HUDEP-2 (cell line): ENCODE measurements around the gene LIME1.

Source experiments
- DNase-seq, 76 experiments: peaks; one replicate each; lab custom pipeline; 2025; ENCODE audit not compliant: unreplicated experiment in 76 of 76; lab: John Stamatoyannopoulos, UW

The LIME1 gene, protein sequence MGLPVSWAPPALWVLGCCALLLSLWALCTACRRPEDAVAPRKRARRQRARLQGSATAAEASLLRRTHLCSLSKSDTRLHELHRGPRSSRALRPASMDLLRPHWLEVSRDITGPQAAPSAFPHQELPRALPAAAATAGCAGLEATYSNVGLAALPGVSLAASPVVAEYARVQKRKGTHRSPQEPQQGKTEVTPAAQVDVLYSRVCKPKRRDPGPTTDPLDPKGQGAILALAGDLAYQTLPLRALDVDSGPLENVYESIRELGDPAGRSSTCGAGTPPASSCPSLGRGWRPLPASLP

DNA sequence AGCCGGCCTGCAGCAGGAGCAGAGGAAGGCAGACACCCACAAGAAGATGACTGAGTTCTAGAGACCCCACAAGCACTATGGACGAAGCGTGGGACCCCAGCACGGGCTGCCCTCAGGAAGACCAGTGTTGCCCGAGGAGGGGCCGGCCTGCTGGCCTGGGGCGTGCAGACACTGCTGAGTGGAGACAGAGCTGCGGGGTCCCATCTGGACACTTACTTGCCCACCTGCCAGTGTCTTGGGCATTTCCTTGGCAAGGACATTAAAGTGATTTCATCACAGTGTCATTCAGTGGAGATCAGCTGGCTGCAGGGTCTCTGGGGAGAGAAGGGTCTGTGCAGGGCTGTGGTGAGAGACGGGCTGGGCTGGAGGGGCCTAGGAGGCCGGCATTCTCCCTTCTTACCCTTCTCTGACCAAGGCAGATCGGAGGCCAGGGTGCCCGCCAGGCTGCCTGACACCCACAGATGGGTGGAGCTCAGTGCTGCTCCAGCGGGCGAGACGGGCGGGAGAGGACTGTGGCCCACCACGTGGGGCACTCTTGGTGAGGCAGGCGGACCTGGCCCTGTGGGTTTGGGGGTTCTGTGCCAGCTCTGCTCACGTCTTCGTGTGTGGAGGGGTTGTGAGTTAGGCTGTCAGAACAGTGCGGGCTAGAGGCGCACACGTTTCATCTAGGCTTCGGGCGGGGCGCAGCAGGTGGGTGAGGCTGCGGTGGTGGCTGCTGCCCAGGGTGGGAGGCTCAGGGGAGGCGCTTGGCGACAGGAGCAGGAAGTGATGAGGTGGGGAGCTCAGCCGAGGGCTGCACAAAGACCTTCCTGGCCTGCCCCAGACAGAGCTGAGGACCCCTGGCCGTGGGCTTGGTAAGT, at the start of gene LIME1:
TSS of gene LIME1 (plus strand) at position 806 of the 860 bp plus-strand sequence. CDS start 886 bp downstream, outside the sequence.
- DNase-seq = peak in 68 of 76 experiments; percentile 10 to 86 (median 63)

DNA sequence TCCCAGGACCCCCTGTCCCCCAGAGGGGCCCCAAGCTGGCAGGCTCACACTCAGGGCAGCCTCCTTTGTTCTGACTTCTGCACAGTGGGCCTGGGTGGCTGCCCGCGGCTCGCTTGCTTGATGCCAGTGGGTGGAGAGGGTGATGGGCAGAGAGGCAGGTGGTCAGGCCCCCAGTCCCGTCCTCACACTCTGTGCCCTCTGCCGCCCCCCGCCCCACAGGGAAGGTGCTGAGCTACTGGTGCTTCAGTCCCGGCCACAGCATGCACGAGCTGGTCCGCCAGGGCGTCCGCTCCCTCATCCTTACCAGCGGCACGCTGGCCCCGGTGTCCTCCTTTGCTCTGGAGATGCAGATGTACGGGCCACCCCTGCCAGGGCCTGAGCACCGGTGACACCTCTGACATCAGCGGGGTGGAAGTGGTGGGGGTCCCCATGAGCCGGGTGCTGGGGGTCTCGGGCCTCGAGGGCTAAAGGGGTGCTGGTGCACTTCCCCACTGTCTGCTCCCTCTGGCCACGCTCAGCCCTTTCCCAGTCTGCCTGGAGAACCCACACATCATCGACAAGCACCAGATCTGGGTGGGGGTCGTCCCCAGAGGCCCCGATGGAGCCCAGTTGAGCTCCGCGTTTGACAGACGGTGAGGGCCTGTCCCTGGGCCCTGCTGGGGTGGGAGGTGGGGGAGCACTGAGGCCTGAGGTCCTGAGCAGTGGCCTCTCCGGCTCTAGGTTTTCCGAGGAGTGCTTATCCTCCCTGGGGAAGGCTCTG, 48.9 kb upstream of the LIME1 start:
- no peak for DNase-seq

DNA sequence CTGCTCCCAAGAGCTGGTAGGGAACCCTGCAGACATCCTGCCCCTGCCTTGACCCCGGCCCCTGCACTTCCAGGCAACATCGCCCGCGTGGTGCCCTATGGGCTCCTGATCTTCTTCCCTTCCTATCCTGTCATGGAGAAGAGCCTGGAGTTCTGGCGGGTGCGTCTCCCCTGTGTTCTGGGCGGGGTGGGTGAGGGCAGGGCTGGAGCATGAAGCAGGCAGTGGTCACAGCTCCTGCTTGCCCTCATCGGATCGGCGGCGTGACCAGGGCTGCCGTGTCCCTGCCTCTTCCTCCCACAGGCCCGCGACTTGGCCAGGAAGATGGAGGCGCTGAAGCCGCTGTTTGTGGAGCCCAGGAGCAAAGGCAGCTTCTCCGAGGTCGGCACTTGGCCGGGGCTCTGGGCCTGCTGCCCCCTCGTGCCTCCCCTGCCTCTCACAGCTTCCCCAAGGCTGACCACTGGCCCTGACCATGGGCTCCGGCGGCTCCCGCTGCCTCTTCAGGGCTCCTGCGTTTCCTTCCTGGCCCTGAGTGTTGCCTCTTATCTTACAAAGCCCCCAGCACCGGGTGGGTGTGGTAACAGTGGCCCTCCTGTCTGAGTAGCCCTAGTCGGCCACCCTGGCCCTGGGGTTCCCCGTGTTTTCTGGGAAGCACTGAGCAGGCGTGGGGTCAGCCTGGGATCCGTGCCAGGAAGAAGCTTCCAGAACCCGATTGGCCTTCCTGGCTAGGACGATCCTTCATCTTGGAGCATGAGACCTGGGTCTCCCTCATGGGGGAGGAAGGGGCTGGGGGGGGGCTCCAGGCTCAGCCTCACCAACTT, 48.0 kb upstream of the LIME1 start:
- DNase-seq = no peak

DNA sequence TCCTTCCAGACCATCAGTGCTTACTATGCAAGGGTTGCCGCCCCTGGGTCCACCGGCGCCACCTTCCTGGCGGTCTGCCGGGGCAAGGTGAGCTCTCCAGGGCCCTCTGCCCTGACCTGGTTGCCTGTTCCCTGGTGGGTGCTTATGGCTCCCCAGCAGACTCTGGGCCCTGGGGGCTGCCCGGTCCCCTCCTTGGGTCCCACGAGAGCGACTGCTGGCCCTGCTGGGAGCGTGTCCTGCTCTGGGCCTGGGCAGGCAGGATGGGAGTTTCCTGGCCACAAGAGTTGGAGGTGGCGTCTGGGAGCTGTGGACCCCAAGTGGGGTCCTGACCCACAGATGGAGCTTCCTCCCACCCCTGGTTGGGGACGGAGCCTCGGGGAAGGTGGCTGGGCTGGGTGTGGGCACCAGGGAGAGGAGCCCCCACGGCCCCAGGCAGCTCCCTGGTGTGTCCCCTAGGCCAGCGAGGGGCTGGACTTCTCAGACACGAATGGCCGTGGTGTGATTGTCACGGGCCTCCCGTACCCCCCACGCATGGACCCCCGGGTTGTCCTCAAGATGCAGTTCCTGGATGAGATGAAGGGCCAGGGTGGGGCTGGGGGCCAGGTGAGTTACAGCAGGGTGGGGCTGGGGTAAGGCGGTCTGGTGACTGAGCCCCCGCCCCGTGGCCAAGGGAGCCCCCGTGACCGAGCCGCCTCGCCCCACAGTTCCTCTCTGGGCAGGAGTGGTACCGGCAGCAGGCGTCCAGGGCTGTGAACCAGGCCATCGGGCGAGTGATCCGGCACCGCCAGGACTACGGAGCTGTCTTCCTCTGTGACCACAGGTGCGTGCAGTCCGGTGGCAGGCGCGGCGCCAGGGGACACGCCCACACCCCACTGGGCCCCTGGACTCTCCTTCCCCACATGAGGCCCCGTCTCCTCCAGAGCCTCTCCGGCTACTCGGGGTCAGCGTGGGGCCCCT, 47.1 kb upstream of the LIME1 start:
- no peak for DNase-seq

DNA sequence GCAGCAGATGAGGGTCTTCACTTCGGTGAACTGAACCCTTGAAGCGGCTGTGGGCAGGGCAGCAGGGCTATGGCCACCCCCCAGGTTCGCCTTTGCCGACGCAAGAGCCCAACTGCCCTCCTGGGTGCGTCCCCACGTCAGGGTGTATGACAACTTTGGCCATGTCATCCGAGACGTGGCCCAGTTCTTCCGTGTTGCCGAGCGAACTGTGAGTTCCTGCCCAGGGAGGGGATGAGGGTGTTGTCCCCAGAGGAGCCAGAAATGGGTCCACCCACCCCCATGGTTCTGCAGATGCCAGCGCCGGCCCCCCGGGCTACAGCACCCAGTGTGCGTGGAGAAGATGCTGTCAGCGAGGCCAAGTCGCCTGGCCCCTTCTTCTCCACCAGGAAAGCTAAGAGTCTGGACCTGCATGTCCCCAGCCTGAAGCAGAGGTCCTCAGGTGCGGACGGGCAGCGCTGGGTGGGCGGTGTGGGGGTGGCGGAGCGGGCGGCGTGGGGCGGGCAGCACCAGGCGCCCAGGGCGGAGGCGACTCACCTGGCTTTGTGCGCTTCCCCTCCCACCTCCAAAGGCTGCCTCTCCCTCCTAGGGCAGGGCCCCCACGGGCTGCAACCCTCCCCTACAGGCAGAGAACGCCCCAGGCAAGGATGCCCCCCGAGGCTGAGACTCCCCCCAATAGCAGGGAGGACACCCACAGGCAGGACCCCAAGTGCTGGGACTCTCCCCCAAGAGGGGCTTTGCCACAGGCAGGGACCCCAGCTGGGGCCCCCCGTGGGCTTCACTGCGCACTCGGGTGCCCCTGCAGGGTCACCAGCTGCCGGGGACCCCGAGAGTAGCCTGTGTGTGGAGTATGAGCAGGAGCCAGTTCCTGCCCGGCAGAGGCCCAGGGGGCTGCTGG, 46.2 kb upstream of the LIME1 start:
- no peak for DNase-seq

DNA sequence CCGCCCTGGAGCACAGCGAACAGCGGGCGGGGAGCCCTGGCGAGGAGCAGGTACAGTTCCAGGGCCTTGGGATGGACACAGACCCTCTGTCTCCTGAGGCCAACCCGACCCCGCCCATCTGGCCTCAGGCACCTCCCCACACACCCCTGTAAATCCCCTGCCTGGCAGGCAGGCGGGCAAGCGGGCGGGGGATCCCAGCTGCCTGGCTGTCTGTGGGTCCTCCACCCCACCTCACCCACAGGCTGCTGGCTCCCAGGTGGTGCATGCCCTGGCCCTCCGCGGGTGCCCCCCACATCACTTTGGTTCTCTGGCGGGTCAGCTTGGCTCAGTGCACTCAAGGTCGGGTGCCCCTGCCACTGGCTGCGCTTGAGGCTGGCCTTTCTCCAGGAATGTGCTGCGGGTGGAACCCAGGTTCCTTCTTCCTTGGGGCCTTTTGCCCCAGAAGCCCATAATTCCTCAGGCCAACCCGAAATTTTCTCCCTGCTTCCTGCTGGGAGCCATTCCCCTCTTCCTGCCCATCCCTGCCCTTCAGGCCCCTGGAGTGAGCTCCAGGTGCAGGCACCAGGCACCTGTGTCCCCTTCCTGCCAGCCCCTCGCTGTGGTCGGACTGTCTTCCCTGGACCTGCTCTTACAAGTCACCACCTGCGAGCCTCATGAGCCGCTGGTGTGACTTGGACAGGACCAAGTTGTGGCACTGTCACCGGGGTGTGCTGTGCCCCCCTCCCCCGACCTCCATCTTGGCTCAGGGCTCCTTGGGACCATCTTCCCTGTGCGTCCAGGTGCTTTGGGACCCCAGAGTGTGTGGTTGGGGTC, 45.4 kb upstream of the LIME1 start:
- no peak for DNase-seq

DNA sequence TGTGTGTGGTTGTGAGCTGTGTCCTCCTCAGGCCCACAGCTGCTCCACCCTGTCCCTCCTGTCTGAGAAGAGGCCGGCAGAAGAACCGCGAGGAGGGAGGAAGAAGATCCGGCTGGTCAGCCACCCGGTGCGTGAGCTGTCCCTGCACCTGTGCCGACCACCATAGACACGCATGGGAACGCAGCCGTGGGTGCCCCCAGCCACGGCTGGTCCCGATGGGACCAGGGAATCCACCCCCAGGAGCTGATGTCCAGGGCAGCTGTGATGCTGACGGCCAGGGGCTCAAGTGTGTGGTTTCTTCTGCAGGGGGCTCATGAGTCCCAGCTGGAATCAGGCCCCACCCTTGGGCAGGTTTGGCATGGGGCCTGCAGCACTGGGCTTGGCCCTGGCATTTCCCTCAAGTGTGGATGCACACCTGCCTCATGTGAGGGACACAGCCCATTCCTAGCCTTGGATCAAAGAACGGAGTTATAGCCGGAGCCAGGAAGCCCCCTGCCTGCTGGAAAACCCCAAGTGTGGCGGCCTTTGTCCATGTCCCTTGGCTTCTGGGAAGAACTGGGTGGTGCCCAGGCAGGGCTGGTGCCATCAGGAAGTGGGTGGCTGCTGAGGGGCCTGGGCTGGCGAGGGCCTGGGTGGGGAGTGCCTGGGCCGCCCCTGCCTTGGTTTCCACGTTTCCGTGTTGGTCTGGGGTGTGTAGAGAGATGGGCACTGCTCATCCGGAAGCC, 44.6 kb upstream of the LIME1 start:
- no peak for DNase-seq

DNA sequence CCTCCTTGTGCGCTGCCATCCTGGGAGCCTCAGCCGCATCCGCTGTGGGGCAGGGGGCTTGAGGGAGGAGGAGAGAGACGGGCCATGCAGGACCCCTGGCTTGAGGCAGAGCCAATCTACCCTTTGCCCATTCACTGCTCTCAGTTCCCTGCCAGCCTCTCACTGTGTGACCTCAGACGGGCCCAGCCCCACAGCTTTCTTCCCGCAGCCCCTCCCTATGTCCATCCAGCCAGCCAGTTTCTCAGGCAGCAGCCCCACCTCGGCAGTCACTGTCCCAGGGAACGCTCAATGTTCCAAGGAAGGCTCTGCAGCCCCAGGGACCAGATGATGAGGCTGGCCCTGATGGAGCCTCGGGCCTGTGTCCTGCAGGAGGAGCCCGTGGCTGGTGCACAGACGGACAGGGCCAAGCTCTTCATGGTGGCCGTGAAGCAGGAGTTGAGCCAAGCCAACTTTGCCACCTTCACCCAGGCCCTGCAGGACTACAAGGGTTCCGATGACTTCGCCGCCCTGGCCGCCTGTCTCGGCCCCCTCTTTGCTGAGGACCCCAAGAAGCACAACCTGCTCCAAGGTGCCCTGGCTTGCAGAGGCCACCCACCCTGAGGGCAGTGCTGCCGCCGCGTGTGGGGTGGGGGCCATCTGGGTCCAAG, 43.9 kb upstream of the LIME1 start:
- DNase-seq = no peak

DNA sequence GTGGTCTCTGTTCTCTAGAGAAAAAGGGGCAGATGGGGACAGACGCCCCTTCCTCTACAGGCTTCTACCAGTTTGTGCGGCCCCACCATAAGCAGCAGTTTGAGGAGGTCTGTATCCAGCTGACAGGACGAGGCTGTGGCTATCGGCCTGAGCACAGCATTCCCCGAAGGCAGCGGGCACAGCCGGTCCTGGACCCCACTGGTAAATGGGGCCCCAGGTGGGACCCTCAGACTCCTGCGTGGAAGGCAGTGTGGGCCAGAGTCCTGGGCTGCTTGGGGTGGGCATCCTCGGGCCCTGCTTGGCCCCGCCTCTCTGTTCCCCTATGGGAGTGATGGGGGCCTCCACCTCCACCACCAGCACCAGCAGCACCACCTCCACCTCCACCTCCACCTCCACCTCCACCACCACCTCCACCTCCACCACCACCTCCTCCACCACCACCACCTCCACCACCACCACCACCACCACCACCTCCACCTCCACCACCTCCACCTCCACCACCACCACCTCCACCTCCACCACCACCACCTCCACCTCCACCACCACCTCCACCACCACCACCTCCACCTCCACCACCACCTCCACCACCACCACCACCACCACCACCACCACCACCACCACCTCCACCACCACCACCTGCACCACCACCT, 43.3 kb upstream of the LIME1 start:
- DNase-seq = no peak

DNA sequence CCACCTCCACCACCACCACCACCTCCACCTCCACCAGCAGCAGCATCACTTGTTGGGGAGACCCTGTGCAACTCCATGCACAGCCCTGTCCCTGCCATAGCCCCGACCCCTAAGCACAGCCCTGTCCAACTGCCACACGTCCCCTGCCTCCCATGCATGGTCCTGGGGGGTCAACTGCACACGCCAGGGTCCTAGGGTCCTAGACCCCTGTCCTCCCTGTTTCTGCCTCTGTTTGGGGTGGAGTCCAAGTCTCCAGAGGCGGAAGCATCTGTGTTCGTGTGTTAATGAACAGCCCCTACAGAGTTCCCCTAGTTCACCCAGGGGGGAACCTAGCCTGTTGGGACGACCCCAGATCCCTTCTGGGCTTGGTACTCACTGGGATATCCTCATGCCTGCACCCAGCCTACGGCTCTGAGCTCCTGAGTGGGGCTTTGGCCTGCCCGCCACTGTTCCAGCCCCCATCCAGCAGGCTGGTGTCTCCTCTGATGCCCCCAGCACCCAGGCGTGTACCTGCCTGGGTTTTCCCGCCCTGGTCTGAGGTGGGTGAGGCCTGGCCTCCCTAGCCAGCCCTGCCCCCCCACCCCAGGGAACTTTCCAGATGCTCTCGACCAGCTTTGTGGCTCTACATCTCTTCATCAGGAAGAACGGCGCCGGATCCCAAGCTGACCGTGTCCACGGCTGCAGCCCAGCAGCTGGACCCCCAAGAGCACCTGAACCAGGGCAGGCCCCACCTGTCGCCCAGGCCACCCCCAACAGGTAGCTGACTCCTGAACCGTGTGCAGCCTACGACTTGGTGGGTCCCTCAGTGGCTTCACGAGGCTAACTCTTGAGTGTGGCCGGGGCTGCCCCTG, 42.5 kb upstream of the LIME1 start:
- no peak for DNase-seq

DNA sequence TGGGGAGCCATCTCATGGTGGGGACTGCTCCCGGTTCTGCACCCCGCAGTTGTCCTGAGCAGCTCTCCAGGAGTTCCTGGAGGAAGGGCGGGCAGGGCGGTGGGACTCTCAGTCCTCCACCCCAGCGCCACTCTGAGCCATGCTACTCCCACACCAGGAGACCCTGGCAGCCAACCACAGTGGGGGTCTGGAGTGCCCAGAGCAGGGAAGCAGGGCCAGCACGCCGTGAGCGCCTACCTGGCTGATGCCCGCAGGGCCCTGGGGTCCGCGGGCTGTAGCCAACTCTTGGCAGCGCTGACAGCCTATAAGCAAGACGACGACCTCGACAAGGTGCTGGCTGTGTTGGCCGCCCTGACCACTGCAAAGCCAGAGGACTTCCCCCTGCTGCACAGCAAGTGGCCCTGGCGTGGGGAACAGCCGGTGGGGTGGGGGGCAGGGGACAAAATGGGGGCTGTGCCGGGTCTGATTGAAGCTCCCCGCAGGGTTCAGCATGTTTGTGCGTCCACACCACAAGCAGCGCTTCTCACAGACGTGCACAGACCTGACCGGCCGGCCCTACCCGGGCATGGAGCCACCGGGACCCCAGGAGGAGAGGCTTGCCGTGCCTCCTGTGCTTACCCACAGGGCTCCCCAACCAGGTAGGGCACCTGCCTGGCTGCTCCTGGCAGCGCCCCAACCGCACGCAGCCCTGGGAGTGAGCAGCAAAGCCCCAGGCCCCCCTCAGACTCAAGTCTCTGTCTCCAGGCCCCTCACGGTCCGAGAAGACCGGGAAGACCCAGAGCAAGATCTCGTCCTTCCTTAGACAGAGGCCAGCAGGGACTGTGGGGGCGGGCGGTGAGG, 41.7 kb upstream of the LIME1 start:
- no peak for DNase-seq

DNA sequence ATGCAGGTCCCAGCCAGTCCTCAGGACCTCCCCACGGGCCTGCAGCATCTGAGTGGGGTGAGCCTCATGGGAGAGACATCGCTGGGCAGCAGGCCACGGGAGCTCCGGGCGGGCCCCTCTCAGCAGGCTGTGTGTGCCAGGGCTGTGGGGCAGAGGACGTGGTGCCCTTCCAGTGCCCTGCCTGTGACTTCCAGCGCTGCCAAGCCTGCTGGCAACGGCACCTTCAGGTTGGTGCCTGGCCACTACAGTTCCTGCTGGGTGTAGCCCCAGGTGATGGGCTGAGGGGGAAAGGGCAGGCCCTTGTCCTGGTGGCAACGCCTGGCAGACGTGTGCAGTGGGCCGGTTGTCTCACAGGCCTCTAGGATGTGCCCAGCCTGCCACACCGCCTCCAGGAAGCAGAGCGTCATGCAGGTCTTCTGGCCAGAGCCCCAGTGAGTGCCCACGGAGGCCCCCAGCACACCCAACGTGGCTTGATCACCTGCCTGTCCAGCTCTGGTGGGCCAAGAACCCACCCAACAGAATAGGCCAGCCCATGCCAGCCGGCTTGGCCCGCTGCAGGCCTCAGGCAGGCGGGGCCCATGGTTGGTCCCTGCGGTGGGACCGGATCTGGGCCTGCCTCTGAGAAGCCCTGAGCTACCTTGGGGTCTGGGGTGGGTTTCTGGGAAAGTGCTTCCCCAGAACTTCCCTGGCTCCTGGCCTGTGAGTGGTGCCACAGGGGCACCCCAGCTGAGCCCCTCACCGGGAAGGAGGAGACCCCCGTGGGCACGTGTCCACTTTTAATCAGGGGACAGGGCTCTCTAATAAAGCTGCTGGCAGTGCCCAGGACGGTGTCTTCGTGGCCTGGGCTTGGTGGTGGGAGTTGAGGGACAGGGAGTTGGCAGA, 40.8 kb upstream of the LIME1 start:
- no peak for DNase-seq

DNA sequence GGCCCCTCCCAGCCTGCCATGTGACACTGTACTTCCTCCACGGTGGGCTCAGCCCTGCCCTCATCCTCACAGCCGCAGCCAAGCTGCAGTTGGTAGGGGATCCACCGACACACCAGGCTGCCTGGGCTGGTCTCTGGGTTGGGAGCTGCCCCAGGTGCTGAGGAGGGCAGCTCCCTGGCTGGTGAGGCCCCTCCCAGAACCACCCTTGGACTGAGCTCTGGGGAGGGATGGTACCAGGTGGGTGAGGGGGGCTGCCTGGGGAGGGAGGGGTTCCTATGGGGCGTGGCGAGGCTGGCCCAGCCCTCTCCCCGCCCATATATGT, 40.2 kb upstream of the LIME1 start:
- no peak for DNase-seq
